ENCODE measurements around the gene IL15RA.

The IL15RA gene

DNA sequence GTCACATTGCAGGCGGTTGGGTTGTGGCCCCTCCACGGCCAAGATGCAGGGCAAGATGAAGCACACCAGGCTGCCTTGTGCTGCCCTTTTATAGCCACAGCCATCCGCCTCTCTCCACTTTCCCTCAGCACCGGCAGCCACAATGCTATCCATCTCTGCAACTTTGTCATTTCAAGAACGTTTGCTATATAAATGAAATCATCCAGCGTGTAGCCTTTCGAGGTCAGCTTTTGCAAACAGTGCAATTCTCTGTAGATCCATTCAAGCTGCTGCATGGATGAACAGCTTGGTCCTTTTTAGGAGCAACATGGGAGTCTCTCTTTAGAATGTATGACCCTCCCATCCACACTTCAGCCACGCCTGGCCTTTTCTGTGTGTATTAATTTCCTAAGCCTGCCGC, 6.4 kb upstream of the IL15RA start:
- Histone ChIP-seq H3K9me3 (ENCODE audit: control insufficient read depth, insufficient read depth, low read length) (no peaks in the 10 kb centered on the region), H3K36me3 (ENCODE audit: control insufficient read depth, low read length) (no peaks in the 10 kb centered on the region), H3F3A (ENCODE audit: control insufficient read depth, insufficient read depth) (peaks cover 4% of the 10 kb centered on the region; the same call in 1 of the 2 replicates), H3K4me1 (ENCODE audit: control insufficient read depth, low read length) (no peaks in the 10 kb centered on the region), H3K27me3 (ENCODE audit: control insufficient read depth, low read length) (peaks cover 36% of the 10 kb centered on the region), H3K79me2 (ENCODE audit: control insufficient read depth, low read length) (no peaks in the 10 kb centered on the region), H3K9me2 (replicated peaks; ENCODE audit: control insufficient read depth, low read length) (no peaks in the 10 kb centered on the region), H3K27ac (ENCODE audit: low read depth, low read length) (no peak overlapping the region), H3K4me2 (ENCODE audit: low read length) (no peak overlapping the region), H3K4me3 (ENCODE audit: low read length) (no peak overlapping the region), H4K20me1 (ENCODE audit: control insufficient read depth, insufficient read depth, low read depth, low read length) (no peaks in the 10 kb centered on the region)
- no peak for TF ChIP-seq EZH2phosphoT487 (IDR thresholded peaks at IDR 0.05; ENCODE audit: borderline replicate concordance, low read length)
- TF ChIP-seq, protein P1, sequence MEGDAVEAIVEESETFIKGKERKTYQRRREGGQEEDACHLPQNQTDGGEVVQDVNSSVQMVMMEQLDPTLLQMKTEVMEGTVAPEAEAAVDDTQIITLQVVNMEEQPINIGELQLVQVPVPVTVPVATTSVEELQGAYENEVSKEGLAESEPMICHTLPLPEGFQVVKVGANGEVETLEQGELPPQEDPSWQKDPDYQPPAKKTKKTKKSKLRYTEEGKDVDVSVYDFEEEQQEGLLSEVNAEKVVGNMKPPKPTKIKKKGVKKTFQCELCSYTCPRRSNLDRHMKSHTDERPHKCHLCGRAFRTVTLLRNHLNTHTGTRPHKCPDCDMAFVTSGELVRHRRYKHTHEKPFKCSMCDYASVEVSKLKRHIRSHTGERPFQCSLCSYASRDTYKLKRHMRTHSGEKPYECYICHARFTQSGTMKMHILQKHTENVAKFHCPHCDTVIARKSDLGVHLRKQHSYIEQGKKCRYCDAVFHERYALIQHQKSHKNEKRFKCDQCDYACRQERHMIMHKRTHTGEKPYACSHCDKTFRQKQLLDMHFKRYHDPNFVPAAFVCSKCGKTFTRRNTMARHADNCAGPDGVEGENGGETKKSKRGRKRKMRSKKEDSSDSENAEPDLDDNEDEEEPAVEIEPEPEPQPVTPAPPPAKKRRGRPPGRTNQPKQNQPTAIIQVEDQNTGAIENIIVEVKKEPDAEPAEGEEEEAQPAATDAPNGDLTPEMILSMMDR (IDR thresholded peaks at IDR 0.05; ENCODE audit: low read depth, low read length, poor library complexity, severe bottlenecking): no peak

DNA sequence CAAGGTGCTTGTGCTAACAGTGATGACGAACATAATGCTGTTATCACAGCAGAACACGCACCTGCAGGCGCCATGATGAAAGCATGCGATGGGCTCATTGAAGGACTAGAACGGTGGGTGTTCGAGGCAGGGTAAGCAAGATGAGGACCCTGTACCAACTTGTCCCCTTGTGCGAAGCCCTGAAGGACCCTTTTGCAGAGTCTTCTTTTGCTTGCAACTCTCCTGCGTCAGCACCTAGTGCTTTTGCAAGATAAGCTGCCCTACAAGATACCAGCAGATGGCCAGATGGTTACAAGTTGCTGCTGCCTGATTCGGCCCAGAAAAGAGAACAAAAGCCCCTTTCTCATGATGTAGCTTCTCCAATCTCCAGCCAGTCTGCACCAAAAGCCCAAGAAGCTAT, 4.2 kb upstream of the IL15RA start:
- TF ChIP-seq EZH2phosphoT487 (IDR thresholded peaks at IDR 0.05; ENCODE audit: borderline replicate concordance, low read length): no peak
- TF ChIP-seq, protein P1 (IDR thresholded peaks at IDR 0.05; ENCODE audit: low read depth, low read length, poor library complexity, severe bottlenecking): no peak
- Histone ChIP-seq H3K27ac (ENCODE audit: low read depth, low read length) (no peak overlapping the region), H3F3A (ENCODE audit: control insufficient read depth, insufficient read depth) (peaks cover 4% of the 10 kb centered on the region; the same call in 1 of the 2 replicates), H4K20me1 (ENCODE audit: control insufficient read depth, insufficient read depth, low read depth, low read length) (no peaks in the 10 kb centered on the region), H3K4me3 (ENCODE audit: low read length) (no peak overlapping the region), H3K79me2 (ENCODE audit: control insufficient read depth, low read length) (no peaks in the 10 kb centered on the region), H3K4me1 (ENCODE audit: control insufficient read depth, low read length) (peaks cover 13% of the 10 kb centered on the region), H3K36me3 (ENCODE audit: control insufficient read depth, low read length) (no peaks in the 10 kb centered on the region), H3K9me3 (ENCODE audit: control insufficient read depth, insufficient read depth, low read length) (no peaks in the 10 kb centered on the region), H3K27me3 (ENCODE audit: control insufficient read depth, low read length) (peaks cover 48% of the 10 kb centered on the region), H3K9me2 (replicated peaks; ENCODE audit: control insufficient read depth, low read length) (no peaks in the 10 kb centered on the region), H3K4me2 (ENCODE audit: low read length) (no peak overlapping the region)

DNA sequence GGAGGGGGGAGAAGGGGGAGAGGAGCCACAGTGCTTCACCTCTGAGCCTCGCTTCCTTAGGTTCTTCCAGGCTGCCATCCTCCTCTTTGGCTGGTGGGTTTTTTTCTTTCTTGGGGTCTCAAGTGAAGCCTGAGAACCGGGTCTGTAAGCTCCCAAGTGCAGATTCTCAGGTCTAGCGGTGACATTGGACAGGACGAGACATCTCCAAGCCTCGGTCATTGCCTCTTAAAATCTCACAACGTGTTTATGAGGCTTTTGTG, 817 bp upstream of the IL15RA start:
- Histone ChIP-seq H3K27me3 (ENCODE audit: control insufficient read depth, low read length) (peaks cover 56% of the 10 kb centered on the region), H3K36me3 (ENCODE audit: control insufficient read depth, low read length) (no peaks in the 10 kb centered on the region), H3F3A (ENCODE audit: control insufficient read depth, insufficient read depth) (peaks cover 6% of the 10 kb centered on the region; the same call in 1 of the 2 replicates), H4K20me1 (ENCODE audit: control insufficient read depth, insufficient read depth, low read depth, low read length) (no peaks in the 10 kb centered on the region), H3K4me1 (ENCODE audit: control insufficient read depth, low read length) (peaks cover 19% of the 10 kb centered on the region), H3K27ac (ENCODE audit: low read depth, low read length) (no peak overlapping the region), H3K79me2 (ENCODE audit: control insufficient read depth, low read length) (no peaks in the 10 kb centered on the region), H3K4me3 (ENCODE audit: low read length) (peak overlapping the region; percentile 81), H3K9me3 (ENCODE audit: control insufficient read depth, insufficient read depth, low read length) (no peaks in the 10 kb centered on the region), H3K9me2 (replicated peaks; ENCODE audit: control insufficient read depth, low read length) (no peaks in the 10 kb centered on the region), H3K4me2 (ENCODE audit: low read length) (peak overlapping the region; percentile 94)
- TF ChIP-seq EZH2phosphoT487 (IDR thresholded peaks at IDR 0.05; ENCODE audit: borderline replicate concordance, low read length): no peak

DNA sequence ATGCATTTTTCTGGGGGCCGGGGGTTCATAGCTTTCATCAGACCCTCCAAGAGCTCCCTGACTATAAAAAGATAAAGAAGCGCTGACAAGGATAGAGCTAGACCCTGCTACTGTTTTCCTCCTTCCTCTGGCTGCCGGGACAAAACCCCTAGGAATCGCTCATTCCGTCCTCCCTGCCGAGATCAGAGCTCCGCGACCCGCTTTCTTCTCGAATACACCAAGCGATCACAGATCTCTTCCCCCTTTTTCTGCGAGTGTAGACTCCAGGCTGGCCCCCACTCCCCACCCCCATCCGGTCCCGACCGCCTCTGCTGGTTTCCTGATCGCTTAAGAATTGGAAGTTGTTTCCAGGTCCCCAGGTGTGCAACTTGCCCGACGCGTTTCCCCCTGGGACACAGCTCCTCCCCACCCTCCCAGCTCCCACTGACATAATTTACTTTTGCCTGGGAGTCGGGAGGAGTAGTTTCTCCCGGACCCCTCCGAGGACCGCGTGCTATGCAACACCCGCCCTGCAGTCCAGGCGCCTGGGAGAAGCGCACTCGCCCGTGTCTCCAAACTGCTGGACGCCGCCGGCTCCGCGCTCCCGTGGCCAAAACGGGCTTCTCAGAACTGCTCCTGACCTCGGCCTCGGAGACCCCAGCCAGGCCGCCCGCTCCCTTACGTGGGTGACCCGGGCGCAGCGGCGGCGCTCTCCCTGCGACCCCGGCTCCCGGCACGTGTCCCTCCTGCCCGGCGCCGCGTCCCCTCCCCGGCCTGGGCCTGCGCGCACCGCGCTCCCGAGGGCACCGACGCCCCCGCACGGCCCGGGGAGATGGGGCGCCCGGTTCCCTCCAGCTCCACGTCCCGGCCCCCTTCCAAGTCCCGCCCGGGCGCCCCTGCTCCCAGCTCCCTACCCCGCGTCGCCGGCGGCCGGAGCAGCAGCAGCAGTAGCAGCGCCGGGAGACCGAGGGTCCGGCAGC, 552 bp downstream of the IL15RA start:
- peaks cover 58% of the 10 kb centered on the region for H3K27me3 ChIP-seq (ENCODE audit: control insufficient read depth, low read length)
- TF ChIP-seq, protein P1 (IDR thresholded peaks at IDR 0.05; ENCODE audit: low read depth, low read length, poor library complexity, severe bottlenecking): no peak
- no peak for TF ChIP-seq EZH2phosphoT487 (IDR thresholded peaks at IDR 0.05; ENCODE audit: borderline replicate concordance, low read length)
- no peaks in the 10 kb centered on the region for H3K9me3 ChIP-seq (ENCODE audit: control insufficient read depth, insufficient read depth, low read length)
- peak overlapping the region; percentile 94 for H3K4me2 ChIP-seq (ENCODE audit: low read length)
- peaks cover 19% of the 10 kb centered on the region for H3K4me1 ChIP-seq (ENCODE audit: control insufficient read depth, low read length)
- H3K9me2 ChIP-seq (replicated peaks; ENCODE audit: control insufficient read depth, low read length): no peaks in the 10 kb centered on the region
- no peaks in the 10 kb centered on the region for H3K79me2 ChIP-seq (ENCODE audit: control insufficient read depth, low read length)
- H3F3A ChIP-seq (ENCODE audit: control insufficient read depth, insufficient read depth): peaks cover 6% of the 10 kb centered on the region; the same call in 1 of the 2 replicates
- no peak overlapping the region for H3K27ac ChIP-seq (ENCODE audit: low read depth, low read length)
- peak overlapping the region; percentile 81 for H3K4me3 ChIP-seq (ENCODE audit: low read length)
- H3K36me3 ChIP-seq (ENCODE audit: control insufficient read depth, low read length): no peaks in the 10 kb centered on the region
- H4K20me1 ChIP-seq (ENCODE audit: control insufficient read depth, insufficient read depth, low read depth, low read length): no peaks in the 10 kb centered on the region

Measured in DOHH2 (cell line).